KMS-11 (cell line): ENCODE results near the gene KDM2A.

ENCODE experiments used
- H2AFZ ChIP-seq: fragments of 200-600 bp; sonication (generic); 2 replicates; pipeline ENCODE4 v1.6.1; 2016; ENCODE audit warnings: antibody characterized with exemption, mixed run types, low read depth
- H3K27ac ChIP-seq: fragments of 200-600 bp; sonication (generic); 2 replicates; pipeline ENCODE4 v1.6.1; 2016; ENCODE audit warnings: mild to moderate bottlenecking, mixed run types
- H3K27me3 ChIP-seq: fragments of 200-600 bp; sonication (generic); 2 replicates; pipeline ENCODE4 v1.6.1; 2017; ENCODE audit warnings: mild to moderate bottlenecking, low read depth, mixed run types, moderate library complexity; ENCODE audit not compliant: insufficient read depth
- H3K36me3 ChIP-seq: fragments of 200-600 bp; sonication (generic); 2 replicates; pipeline ENCODE4 v1.6.1; 2017; ENCODE audit warnings: mild to moderate bottlenecking, mixed run types; ENCODE audit not compliant: insufficient read depth
- H3K4me1 ChIP-seq: fragments of 200-600 bp; sonication (generic); 2 replicates; pipeline ENCODE4 v1.6.1; 2016; ENCODE audit warnings: mild to moderate bottlenecking, low read depth, mixed run types; ENCODE audit not compliant: poor library complexity, severe bottlenecking
- H3K4me2 ChIP-seq: fragments of 200-600 bp; sonication (generic); 2 replicates; pipeline ENCODE4 v1.7.0; 2016; ENCODE audit warnings: mild to moderate bottlenecking, mixed run types
- H3K4me3 ChIP-seq: fragments of 200-600 bp; sonication (generic); IDR thresholded peaks from 2 replicates; pipeline ENCODE4 v1.6.1; 2017; ENCODE audit warnings: low read depth, low read length, mixed read lengths; ENCODE audit not compliant: insufficient read depth
- H3K79me2 ChIP-seq: fragments of 200-600 bp; sonication (generic); 2 replicates; pipeline ENCODE4 v1.6.1; 2016; ENCODE audit warnings: low read depth, mixed run types; ENCODE audit not compliant: insufficient read depth
- H3K9ac ChIP-seq: fragments of 200-600 bp; sonication (generic); 2 replicates; pipeline ENCODE4 v1.6.1; 2016; ENCODE audit warnings: mild to moderate bottlenecking, mixed run types
- H4K20me1 ChIP-seq: fragments of 200-600 bp; sonication (generic); 2 replicates; pipeline ENCODE4 v1.6.1; 2016; ENCODE audit warnings: mild to moderate bottlenecking, mixed run types; ENCODE audit not compliant: insufficient read depth
- TF ChIP-seq, protein P1 (sequence below): fragments of 200-600 bp; sonication (generic); conservative IDR thresholded peaks from 2 replicates; pipeline ENCODE4 v1.6.1; 2017; ENCODE audit warnings: low read depth, mild to moderate bottlenecking, antibody characterized with exemption, low read length, moderate library complexity, mixed read lengths

KDM2A gene

DNA sequence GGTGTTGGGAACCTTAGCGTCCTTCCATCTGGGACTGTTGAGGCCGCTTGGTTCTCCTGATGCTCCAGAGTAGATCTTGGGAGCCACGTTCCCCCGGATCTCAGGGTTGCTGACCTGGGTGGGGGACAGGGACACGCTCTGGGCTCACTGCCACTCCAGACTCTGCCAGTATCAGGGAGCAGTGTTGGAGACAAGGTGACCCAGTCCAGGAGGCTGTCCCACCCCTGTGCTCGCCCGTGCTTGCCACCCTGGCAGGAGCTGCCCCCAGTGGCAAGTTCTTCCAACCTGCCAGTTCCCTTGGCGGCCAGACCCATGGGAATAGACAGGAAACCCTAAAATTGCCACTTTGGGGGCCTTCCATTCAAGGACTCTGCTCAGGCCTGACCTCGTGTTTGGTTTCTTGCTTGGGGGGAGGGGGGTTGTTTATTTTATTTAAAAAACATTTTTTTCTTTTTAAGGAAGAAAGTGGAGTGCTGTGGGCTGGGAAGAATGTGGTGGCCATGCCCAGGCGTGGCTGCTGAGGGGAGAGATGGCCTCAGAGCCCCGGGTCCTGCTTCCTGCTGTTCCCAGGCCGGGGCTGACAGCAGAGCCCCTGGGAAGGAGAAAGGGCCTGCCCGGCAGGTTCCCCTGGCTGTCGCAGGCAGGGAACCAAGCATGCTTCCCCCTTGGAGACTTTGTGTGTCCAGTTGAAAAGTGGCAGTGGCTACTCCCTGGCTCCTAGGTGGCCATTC is 154.4 kb downstream of the KDM2A start:
- TF ChIP-seq, protein P1, sequence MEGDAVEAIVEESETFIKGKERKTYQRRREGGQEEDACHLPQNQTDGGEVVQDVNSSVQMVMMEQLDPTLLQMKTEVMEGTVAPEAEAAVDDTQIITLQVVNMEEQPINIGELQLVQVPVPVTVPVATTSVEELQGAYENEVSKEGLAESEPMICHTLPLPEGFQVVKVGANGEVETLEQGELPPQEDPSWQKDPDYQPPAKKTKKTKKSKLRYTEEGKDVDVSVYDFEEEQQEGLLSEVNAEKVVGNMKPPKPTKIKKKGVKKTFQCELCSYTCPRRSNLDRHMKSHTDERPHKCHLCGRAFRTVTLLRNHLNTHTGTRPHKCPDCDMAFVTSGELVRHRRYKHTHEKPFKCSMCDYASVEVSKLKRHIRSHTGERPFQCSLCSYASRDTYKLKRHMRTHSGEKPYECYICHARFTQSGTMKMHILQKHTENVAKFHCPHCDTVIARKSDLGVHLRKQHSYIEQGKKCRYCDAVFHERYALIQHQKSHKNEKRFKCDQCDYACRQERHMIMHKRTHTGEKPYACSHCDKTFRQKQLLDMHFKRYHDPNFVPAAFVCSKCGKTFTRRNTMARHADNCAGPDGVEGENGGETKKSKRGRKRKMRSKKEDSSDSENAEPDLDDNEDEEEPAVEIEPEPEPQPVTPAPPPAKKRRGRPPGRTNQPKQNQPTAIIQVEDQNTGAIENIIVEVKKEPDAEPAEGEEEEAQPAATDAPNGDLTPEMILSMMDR, result no peak
- H3K36me3 ChIP-seq, result no peaks in the 10 kb centered on the region
- H3K9ac ChIP-seq, result no peak overlapping the region
- no peaks in the 10 kb centered on the region for H3K27me3 ChIP-seq
- peaks cover 90% of the 10 kb centered on the region for H3K79me2 ChIP-seq
- no peak overlapping the region for H3K4me2 ChIP-seq
- H3K4me1 ChIP-seq, result peaks cover 39% of the 10 kb centered on the region
- no peak overlapping the region for H2AFZ ChIP-seq
- no peak overlapping the region for H3K27ac ChIP-seq
- H3K4me3 ChIP-seq, result no peak overlapping the region
- no peaks in the 10 kb centered on the region for H4K20me1 ChIP-seq

DNA sequence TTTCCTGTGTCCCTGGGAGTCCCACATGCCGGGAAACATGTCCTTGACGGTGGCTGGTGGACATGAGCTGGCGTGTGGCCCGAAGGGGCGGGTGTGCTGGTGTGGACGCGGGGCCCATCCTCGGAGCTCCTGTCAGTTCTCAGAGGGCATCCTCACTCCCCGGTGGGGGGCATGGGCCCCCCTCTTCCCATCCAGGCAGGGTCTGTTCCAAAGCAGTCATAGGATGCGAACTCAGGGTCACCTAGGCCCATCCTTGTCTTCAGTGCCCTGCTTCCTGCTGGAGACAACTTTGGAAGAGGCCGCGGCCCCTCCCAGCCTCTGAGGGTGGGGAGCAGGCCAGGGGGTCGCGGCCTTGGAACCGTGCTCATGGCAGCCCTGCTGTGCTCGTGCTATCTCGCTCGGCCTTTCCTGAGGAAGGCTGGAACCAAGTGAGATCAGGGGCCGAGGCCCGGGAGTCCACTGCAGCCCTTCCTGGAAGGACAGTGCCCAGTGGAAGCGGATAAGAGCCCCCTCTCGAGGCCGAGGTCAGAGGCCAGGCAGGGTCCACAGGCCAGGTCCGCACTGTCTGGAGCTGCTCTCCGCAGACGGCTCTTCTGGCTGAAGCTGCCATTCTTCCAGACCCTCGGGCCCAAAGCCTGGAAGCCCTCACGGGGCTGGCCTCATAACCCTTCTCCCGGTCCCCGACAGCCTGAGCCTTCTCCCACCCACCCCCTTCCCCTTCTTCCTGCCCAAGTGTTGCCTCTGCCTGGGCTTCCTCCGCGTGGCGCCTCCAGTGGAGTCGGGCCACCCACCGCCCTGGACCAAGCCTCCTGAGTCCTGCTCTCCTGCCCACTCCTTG is 155.9 kb downstream of the KDM2A start:
- peaks cover 33% of the 10 kb centered on the region for H3K4me1 ChIP-seq
- H3K79me2 ChIP-seq, result peaks cover 74% of the 10 kb centered on the region
- H3K4me2 ChIP-seq, result no peak overlapping the region

DNA sequence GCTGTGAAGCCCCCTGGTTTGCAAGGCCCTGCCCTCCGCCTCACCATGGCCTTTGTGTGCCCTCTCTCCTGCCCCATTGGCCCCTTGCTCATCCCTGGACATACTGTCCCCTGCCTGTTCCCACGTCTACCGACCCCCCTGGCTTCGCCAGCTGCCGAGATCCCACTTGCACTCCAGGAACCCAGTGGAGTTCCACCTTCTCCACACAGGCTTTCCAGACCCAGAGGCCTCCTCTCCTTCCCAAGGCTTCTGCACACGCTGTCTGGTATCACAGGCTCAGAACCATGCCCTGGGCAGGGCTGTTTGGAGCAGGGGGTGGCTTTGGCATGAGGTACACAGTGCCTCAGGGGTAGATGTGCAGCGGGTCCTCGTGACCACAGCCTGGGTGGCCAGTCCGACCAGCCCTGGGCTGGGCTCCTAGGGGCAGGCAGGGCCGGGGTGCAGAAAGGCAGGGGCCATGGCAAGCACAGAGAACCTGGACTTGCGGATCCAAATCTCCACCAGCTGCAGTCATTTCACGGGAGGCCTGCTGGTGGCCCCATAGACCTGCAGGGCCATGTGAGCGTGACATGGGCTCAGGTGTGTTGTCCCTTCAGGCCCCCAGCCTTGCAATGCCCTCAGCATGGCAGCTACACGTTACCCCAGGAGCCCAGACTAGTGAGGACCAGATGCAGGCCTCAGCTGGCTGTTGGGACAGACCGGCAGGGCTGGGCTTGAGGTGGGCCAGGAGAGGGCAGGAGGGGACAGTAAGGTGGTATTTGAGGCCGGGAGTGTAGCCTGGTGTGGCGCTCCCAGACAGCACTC is 156.7 kb downstream of the KDM2A start:
- Histone ChIP-seq H3K9ac (no peak overlapping the region; the same call in 1 of the 2 replicates), H3K36me3 (peaks cover 4% of the 10 kb centered on the region; the same call in 1 of the 2 replicates), H3K4me2 (peak overlapping the region; percentile 100; the same call in 1 of the 2 replicates), H3K4me1 (peaks cover 33% of the 10 kb centered on the region), H3K27ac (peak overlapping the region; percentile 8; the same call in 1 of the 2 replicates), H4K20me1 (no peaks in the 10 kb centered on the region), H3K27me3 (no peaks in the 10 kb centered on the region), H3K79me2 (peaks cover 66% of the 10 kb centered on the region), H3K4me3 (no peak overlapping the region), H2AFZ (no peak overlapping the region)
- TF ChIP-seq, protein P1, result no peak

More for the DNA sequence above, 155.9 kb downstream of the KDM2A start:
- no peak overlapping the region for H2AFZ ChIP-seq
- H3K27ac ChIP-seq, result no peak overlapping the region
- no peaks in the 10 kb centered on the region for H4K20me1 ChIP-seq
- no peak overlapping the region for H3K9ac ChIP-seq
- no peak overlapping the region for H3K4me3 ChIP-seq
- H3K27me3 ChIP-seq, result no peaks in the 10 kb centered on the region
- TF ChIP-seq, protein P1, result no peak
- no peaks in the 10 kb centered on the region for H3K36me3 ChIP-seq

DNA sequence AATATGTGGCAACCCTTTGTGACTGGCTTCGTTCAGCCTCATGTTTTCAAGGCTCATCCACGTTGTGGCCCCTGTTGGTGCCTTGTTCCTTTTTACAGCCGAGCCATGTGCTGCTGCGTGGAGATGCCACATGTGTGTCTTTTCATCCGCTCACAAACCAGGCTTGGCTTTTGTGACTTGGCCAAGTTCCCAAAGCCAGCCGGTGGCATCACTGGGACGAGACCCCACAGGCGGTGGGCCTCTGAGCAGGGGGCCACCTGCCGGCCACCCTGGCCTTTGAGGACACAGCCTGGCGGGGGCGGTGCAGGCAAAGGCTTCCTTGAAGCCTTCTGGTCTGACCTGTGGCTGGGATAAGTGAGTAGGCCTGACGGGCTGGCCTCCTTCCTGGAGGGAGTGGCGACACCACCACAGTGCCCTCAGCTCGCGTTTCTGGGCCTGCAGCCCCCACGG is 157.7 kb downstream of the KDM2A start:
- peaks cover 4% of the 10 kb centered on the region; the same call in 1 of the 2 replicates for H3K36me3 ChIP-seq
- peak overlapping the region; percentile 99 for H3K27ac ChIP-seq
- no peak overlapping the region for H3K4me3 ChIP-seq
- peak overlapping the region; percentile 90 for H3K9ac ChIP-seq
- H3K4me1 ChIP-seq, result peaks cover 33% of the 10 kb centered on the region
- peaks cover 56% of the 10 kb centered on the region for H3K79me2 ChIP-seq
- H2AFZ ChIP-seq, result peak overlapping the region; percentile 61; the same call in 1 of the 2 replicates
- H4K20me1 ChIP-seq, result no peaks in the 10 kb centered on the region
- TF ChIP-seq, protein P1, result no peak
- no peaks in the 10 kb centered on the region for H3K27me3 ChIP-seq
- peak overlapping the region; percentile 100 for H3K4me2 ChIP-seq
